GM19240 (cell line): ENCODE data around the gene PPM1A.

Experiments used
- DNase-seq: peaks from one replicate; pipeline ENCODE4 v3.0.0; 2011; ENCODE audit warnings: low spot score; ENCODE audit not compliant: insufficient read length

The PPM1A gene

DNA sequence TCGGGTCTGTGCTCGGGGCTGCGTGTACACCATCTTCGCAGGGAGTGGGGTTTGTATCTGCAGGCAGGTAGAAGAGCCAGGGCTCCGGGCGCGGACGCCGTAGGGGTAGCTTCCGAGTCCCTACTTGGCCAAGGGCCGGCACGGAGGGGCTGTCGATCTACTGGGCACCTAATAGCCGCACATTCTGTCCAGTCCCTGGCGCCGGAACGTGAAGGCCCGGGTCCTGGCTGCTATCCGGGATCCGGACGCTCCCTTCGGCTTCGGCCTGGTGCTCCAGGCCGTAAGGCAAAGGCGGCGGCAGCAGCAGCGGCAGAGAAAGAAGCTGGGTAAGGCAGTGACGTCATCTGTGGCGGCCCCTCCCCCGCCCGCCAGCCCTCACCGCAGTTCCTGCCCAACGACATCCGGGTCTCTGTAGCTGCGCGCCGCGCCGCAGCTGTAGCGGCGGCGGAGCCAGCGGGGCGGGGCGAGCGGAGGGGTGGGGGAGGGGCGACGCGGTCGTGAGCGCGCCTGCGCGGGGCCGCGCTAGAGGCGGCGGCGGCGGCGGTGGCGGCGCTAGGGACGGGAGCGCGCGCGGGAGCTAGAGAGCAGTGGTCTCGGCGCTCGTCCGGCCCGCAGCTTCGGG, at the start of gene PPM1A:
PPM1A (plus strand) TSS at position 525 of the 622 bp plus-strand sequence. CDS start 33,483 bp downstream, outside the sequence.
- peak; percentile 80 for DNase-seq

DNA sequence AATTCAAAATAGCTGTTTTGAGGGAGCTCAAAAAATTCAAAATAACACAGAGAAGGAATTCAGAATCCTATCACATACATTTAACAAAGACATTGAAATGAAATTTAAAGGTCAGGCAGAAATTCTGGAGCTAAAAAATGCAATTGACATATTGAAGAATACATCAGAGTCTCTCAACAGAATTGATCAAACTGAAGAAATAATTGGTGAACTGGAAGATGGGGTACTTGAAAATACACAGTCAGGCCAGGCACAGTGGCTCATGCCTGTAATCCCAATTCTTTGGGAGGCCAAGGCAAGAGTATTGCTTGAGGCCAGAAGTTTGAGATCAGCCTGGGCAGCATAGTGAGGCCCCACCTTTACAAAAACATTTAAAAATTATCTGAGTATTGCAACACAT, 49.7 kb upstream of the PPM1A start:
- no peak for DNase-seq

DNA sequence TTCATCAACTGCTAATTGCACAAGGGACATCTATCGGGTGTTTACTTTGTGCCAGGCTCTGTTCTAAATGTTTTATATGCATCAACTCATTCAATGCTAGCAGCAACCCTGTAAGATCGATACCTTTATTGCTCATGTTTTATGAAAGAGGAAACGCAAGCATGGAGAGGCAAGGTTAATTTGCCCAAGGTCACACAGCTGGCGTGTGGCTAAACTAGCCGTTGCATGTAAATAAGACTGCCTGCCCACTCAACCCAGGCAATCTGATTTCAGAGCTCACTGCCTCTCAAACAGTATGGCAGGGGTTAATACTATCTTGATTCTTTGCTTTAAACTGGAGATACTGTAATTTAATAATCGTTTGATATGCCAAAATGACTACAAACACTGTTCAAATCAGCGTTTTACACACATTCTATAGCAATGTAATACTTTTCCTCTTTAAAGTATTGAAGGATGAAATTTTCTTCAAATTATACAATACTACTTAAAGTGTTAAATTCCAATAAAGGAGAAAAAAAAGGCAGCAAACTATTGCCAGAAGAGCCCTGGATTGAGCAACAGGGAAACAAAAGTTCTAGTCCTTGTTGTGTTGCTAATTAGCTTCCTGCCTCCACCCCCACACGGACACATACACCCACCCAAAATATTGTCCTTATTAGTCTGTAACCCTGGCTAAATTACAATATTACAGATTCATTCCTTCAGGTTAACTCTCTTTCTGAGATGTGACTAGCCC, 44.7 kb upstream of the PPM1A start:
- DNase-seq, result no peak

DNA sequence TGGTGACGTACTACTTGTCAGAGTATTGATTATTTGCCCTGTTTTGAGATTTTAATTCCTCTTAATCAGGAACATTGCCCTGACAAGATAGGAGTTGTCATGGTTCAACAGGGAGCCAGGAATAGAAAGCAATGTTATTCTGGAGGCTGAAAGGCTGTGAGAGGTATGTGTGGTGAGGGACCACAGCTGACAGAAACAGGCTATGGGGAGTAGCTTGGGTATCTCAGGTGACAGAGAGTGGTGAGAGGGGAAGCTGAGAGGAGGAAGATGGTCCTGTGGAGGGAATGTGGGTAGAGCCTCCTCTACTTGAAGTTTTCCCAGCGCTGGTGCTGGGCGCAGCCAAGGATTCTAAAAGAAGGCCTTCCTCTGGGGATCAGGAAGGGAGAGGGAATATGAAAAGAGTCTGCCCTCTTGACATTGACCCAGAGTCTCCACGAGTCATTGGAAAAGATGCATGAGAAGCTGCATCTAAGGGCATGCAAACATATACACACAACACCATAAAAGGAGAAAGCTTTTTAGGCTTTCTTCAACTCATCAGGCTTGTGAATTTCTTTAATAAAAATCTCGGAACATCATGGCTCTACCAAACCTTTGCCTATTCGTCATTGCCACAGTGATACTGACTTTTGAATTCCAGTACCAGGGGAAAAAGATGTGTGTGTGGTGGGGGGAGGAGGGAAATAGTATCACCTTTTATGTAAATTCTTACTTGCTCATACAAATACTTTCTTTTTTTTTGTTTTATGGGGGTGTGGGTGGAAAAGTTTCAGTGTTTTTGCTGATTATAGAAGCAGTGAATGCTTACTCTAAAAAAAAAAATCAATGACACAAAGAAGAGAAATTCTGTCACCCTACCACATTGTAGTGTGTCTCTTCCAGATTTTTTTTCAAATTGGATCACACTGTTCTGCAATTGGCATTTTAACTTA, 43.9 kb upstream of the PPM1A start:
- DNase-seq, result no peak

DNA sequence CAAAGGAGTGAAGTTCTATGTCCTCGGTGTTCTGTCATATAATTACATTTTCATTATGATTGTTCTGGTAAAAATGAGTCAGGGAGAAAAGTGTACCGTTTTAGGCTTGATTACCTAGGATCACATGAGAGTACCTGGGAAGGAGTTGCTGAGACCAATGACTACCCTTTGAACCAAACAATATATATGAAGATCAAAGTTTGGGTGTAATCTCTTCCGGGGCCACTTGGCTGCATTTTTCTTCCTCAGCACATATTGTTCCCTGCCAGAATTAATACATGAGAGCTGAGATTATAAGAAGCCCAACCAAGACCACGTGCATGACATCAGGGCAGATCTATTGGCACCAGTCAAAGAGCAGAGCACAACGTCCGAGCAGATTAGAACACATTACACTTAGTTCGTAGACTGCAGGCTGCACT, 42.8 kb upstream of the PPM1A start:
- no peak for DNase-seq

DNA sequence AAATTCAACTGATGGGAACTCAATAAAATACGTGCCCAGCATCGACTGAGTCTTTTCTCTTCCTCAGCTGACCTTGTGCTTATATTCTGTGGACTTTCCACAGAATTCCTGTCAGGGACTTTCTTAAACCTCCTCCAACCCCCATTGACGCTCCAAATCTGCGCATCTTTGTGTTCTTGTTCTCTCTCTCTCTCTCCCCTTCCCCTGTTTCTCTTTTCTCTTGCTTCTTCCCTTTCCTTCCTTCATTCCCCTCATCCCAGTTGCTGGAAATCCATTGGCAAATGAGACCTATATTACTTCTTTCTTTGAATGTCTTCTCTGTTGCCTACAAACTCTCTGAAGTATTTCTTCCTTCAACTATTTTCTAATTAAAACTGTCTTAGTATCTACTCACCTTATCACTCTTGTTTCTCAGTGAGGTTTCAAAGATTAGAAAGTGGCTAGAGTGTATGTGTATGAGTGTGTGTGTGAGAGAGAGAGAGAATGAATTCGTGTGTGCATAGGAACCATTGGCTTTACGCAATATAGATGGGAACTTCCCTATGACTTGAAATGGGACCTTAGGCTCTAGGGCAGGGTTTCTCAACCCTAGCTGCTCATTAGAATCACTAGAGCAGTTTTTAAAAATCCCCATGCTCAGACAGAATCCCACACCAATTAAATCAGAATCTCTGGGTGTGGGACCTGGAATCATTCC, 42.0 kb upstream of the PPM1A start:
- DNase-seq, result no peak

DNA sequence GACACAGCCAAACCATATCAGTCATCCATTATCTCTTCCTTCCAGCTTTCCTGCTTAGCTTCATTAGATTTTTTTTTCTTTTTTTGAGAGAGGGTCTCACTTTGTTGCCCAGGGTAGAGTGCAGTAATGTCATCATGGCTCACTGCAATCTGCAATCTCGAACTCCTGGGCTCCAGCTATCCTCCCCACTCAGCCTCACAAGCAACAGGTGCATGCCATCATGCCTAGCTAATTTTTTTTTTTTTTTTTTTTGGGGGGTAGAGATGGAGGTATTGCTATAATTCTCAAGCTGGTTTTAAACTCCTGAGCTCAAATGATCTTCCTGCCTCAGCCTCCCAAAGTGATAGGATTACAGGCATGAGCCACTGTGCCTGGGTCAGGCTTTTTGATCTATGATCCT, 38.3 kb upstream of the PPM1A start:
- DNase-seq, result no peak

DNA sequence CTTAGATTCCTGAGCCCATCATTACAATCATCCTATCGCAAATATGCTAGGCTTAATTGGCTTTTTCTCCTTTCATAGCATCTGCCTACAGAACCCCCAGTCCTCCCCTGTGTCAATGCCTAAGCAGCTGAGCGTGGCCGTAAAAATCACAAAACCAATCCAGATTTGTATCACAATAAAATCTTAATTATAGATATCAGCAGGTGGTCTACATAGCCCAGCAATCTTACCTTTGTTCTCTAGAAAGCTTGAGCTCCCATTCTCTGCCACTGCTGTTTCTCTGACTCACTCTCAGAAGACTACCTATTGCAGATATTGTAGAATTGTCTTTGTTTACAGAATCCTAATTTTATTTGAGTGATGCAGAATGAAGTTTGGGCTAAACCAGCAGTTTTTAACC, 37.9 kb upstream of the PPM1A start:
- DNase-seq, result no peak

DNA sequence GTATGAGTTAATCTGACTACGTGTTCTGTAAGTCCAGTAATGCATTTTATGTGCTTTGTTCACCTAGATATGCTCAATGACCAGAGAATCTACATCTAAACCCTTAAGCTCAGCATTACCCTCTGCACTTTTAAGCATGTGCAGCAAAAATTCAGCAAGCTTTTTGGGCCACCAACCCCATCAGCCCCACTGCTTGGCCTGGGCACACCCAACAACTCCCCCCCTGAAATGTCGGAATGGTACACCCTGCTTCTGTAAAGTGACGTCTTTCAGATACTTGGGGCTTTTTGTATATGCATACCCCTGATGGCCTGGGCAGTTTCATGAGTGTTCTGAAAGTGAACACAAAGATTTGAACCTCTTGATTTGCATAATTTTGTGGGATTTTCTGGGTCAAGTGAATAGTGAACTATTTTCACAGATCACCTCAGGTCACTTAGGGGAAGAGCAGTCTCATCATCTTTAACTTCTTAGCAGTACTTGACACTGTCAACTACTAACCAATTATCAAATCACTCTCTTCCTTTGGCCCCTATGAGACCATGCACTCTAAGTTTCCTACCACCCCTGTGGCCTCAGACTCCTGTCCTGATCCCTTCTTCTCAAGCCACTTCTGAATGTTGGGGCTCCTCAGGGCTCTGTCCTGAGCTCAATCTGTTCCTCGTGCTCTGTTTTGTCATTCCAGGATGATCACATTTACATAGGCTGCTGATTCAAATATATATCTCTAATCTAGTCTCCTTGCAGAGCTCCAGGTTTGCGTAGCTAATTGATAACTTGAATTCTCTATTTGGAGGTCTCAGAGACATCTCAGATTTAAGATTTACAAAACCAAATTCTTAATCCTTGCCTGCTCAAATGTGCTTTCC, 36.3 kb upstream of the PPM1A start:
- peak; percentile 7 for DNase-seq

DNA sequence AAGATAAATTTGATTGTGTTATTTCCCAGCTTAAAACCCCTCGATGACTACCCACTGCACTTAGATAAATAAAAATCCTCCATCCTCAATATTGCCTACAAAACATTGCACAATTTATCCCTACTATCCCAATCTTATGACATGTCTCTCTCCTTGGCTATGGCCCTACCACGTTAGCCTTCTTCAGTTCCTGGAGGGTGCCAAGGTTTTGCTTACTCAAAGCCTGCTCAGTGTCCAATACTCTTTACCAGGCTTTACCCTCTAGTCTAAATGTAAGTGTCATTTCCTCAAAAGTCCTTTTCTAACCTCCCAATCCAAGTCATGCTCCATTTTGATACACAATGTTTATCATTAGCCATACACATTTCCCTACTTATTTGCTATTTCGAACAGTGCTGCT, 35.0 kb upstream of the PPM1A start:
- DNase-seq, result no peak

DNA sequence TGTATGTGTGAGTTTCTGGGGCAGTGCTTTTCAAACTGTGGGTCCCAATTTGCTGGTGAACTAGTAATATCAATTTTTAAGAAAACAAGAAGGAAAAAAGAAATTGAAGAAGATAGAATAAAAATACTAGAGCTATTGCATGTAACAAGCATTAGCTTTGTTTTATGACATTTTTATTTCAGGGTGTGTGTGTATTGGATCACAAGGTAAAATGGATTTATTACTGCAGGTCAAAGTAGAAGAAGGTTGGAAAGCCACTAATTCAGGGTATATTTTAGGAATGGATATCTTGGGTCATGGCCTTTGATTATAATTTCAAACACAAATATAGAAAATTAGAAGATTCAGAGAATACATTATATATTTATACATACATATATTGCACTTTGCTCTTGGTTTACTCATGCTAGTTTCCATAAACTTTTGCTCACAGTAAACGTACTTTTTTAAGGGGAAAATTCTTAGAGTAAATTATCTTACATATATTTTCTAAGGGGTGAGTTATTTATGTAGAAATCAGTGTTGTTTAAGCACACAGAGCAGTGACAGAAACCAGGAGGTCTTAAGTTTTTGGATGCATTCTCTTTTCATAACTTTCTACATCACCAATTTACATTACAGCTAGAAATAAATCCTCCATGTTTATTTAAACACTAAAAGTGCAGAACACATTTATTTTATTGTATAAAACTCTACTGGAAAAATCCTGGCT, 34.5 kb upstream of the PPM1A start:
- no peak for DNase-seq

DNA sequence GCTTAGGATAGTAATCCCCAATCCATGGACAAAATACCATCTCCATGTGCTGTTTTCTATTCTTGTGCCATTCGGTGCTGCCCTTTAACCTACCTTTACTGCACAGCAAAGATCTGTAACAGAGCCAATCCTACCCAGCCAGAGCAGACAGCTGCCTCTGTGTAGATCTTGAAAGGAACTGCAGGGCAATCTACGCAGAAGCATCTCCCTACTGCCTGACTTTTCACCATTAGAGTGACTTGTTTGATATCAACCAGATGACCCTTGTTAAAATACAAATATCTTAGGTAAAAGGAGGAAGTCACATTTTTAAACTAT, 33.9 kb upstream of the PPM1A start:
- no peak for DNase-seq

DNA sequence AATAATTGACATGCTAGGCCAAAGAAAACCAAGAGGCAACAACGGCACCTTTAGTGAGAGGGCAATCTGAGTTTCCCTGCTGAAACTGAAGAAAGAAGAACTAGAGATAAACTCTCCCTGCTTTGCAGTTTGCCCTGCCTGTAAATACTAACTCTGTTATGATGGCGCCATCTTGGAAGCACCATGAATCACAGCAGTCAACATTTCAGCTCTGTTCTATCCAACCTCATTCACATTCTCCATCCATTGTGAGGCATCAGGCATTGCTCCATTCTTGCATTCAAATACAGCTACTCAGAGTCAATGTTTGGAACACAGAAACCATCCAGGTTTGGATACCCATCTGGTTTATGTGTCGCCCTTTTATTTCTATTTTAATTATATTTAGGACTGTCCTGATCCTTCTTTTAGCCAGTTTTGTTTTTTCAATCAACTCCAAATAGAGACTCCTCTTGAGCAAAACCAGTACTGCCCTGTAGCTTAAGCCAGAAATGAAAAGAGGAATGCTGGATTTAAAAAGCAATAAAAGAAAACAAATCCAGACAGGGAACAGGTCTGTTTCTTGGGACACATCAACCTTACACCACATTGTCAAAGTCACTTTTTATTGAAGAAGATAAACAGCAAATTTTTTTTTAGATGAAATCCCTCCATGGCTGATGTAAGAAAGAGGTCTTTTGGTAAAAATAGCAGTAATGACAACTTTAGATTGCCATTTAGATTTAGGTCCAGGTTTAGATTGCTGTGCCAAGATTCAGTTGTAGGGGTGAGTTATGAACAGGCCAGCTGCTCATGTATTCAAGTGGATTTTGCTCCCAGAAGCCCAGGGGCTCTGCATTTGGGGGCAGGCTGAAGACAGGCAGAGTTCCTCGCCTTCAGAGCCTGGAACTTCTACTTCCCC, 33.3 kb upstream of the PPM1A start:
- no peak for DNase-seq

DNA sequence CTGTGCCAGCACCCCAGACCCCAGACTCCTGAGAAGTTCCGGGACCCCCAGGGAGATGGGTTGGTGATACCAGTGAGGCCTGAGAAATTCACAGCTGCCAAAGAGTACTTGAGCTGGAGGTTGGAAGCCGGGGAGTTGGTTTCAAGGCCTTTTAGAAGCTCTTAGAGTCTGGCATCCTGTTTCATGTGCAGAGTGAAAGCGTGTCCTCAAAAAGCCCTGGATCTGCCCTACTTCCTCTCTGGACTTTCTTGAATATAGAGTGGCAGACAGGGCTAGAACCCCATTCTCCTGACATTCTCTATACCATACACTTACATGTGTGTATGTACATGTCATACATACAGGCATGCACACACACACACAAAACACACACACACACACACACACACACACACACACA, 31.3 kb upstream of the PPM1A start:
- no peak for DNase-seq

DNA sequence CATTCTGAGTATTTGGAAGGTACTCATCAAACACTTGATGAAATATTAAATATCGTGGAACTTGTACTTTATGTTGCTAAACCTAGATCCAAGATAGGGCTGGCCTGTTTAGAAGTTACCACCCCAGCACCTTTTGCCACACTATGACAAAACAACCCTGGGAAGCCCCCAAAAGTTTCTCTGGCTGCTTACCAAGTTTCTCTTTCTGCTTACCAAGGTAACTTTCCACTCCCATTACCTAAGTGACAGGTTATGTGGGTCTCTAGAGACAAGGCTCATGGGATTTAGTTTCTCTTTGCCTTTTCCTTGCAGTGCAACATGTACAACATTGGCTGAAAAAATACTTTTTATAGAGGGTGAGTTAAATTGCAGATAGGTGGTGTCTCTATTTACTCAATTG, 28.9 kb upstream of the PPM1A start:
- DNase-seq, result no peak

DNA sequence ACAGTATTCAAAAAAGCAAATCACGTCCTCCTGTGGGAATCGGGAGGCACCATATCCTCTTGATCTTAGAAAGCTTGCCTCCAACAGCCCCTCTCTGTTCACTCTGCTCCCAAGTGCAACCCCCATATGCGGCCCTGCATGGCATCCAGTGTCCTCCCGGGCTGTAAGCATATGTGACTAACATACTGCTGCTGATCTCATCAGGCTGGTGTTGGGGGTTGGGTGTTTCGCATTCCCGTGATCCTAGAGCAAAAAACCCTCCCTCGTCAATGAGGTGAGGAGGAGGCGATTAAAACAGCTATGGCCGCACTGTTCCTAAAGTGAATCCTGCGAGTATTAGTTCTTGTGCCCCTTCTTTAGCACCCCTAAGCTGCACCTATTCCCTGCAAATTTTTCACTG, 28.1 kb upstream of the PPM1A start:
- DNase-seq, result no peak

DNA sequence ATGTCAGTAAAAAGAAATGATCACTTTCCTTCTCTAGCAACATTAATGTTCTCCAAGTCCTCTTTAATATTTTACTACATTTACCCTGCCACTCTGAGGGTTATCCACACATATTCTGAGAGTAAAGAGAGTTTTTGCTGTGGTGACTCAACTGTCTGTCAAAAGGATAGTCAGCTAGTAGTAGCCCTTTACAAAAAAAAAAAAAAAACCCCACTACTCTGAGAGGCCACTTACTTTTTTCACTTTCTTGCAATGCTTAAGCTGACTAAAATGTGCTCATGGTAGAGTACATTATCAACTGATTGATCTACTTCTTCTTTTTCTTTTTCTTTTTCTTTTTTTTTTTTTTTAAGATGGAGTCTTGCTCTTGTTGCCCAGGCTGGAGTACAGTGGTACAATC, 27.6 kb upstream of the PPM1A start:
- no peak for DNase-seq

DNA sequence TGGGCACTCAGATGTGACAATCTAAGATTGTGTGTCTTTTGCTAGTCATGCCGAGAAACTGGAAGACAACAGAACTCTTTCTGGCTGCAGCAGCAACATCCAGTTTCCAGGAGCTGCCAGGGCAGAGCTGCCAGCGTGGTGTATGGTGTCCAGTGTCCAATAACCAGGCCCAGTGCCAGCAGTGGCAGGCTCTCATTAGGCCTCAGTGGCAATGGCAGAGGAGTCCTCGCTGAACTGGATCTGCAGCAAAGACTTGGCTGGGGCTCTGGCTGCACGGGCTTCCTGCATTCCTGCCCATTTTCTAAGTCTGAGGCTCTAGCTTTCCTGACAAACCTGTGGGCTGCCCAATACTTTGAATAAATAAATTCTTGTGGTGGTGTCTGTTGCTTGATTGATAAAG, 26.2 kb upstream of the PPM1A start:
- no peak for DNase-seq

DNA sequence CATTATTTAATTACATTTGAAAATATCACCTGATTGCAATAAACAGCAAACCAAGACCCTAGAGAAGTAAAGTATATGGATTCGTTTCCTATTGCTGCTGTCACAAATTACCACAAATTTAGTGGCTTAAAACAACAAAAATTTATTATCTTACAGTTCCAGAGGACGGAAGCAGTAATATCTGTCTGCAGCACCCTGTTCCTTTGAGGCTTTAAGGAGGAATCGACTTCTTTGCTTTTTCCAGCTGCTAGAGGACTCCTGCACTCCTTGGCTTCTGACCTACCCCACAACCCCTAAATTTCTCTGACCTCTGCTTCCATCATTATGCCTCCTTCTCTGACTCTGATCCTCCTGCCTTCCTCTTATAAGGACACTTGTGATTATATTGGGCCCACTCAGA, 23.8 kb upstream of the PPM1A start:
- DNase-seq, result no peak
